ENCODE results near the gene TPTE2. TPM values are rescaled to one million over a fixed set of nuclear protein-coding genes. Genes with fewer than 3 reads are reported as not detected.
"Not testable (repeated sequence)": the region's sequence is repeated elsewhere in the genome, so short reads cannot be mapped to it uniquely, and the experiment has no call there.

TPTE2 gene
- total RNA-seq, 2 donors from 2014 or later, result not detected

- intact Hi-C loops (cut with DNase I, micrococcal nuclease), result no loop called here
- no peak for DNase-seq
- ATAC-seq, result no peak
Observed at GRCh38 chr13:19573120-19573716, 11.9 kb upstream of the TPTE2 start.

GRCh38 chr13:19572280-19572679, 10.9 kb upstream of the TPTE2 start:
- DNase-seq, result no peak
- no peak for ATAC-seq
- intact Hi-C loops (cut with DNase I, micrococcal nuclease), result no loop called here

- ATAC-seq (no peak), DNase-seq (no peak)
- intact Hi-C loops (cut with DNase I, micrococcal nuclease), result no loop called here
Observed at GRCh38 chr13:19567820-19568534, 6.6 kb upstream of the TPTE2 start.

GRCh38 chr13:19561585-19561984, 253 bp upstream of the TPTE2 start:
- no peak for DNase-seq
- no peak for ATAC-seq
- intact Hi-C loops (cut with DNase I, micrococcal nuclease), result no loop called here

- ATAC-seq; intact Hi-C loops (cut with DNase I, micrococcal nuclease); DNase-seq: not testable (repeated sequence)
Observed at GRCh38 chr13:19560672-19561071, 660 bp downstream of the TPTE2 start.

GRCh38 chr13:19559739-19560138, 1.6 kb downstream of the TPTE2 start:
- DNase-seq; ATAC-seq; intact Hi-C loops (cut with DNase I, micrococcal nuclease): not testable (repeated sequence)

GRCh38 chr13:19557287-19557686, 4.0 kb downstream of the TPTE2 start:
- DNase-seq; ATAC-seq; intact Hi-C loops (cut with DNase I, micrococcal nuclease): not testable (repeated sequence)

GRCh38 chr13:19549245-19549644, 12.1 kb downstream of the TPTE2 start:
- ATAC-seq; intact Hi-C loops (cut with DNase I, micrococcal nuclease); DNase-seq: not testable (repeated sequence)

GRCh38 chr13:19525634-19526033, 35.7 kb downstream of the TPTE2 start:
- ATAC-seq; DNase-seq; intact Hi-C loops (cut with DNase I, micrococcal nuclease): not testable (repeated sequence)

- intact Hi-C loops (cut with DNase I, micrococcal nuclease), result no loop called here
- no peak for ATAC-seq
- no peak for DNase-seq
Observed at GRCh38 chr13:19519049-19519448, 42.3 kb downstream of the TPTE2 start.

GRCh38 chr13:19507623-19508022, 53.7 kb downstream of the TPTE2 start:
- DNase-seq; ATAC-seq; intact Hi-C loops (cut with DNase I, micrococcal nuclease): not testable (repeated sequence)

- ATAC-seq; intact Hi-C loops (cut with DNase I, micrococcal nuclease); DNase-seq: not testable (repeated sequence)
Observed at GRCh38 chr13:19460126-19460525, 101.2 kb downstream of the TPTE2 start.

- DNase-seq, result peak in 1 of 2 donors; percentile 3
Observed at GRCh38 chr13:19439056-19439686, 122.2 kb downstream of the TPTE2 start.

GRCh38 chr13:19437780-19438179, 123.6 kb downstream of the TPTE2 start:
- ATAC-seq; DNase-seq; intact Hi-C loops (cut with DNase I, micrococcal nuclease): not testable (repeated sequence)

More at GRCh38 chr13:19439056-19439686, 122.2 kb downstream of the TPTE2 start:
- ATAC-seq; intact Hi-C loops (cut with DNase I, micrococcal nuclease): not testable (repeated sequence)

GRCh38 chr13:19422236-19422635, 139.1 kb downstream of the TPTE2 start:
- not testable (repeated sequence) for ATAC-seq

GRCh38 chr13:19412494-19412893, 148.8 kb downstream of the TPTE2 start:
- intact Hi-C loops (cut with DNase I, micrococcal nuclease); DNase-seq; ATAC-seq: not testable (repeated sequence)

More at GRCh38 chr13:19422236-19422635, 139.1 kb downstream of the TPTE2 start:
- DNase-seq; intact Hi-C loops (cut with DNase I, micrococcal nuclease): not testable (repeated sequence)

- intact Hi-C loops (cut with DNase I, micrococcal nuclease); ATAC-seq; DNase-seq: not testable (repeated sequence)
Observed at GRCh38 chr13:19382746-19383511, 178.4 kb downstream of the TPTE2 start.

- ATAC-seq, result no peak
- intact Hi-C loops (cut with DNase I, micrococcal nuclease), result no loop called here
- DNase-seq, result no peak
Observed at GRCh38 chr13:19382111-19382510, 179.2 kb downstream of the TPTE2 start.

Measured in left colon (tissue), 2 donors.